GM12891 (cell line): Measurements from ENCODE around the gene HK1.

Experiments
- POLR2A ChIP-seq: IDR thresholded peaks from 2 replicates; pipeline ENCODE4 v1.6.1; 2011; ENCODE audit warnings: low read depth, low read length, control low read depth
- POLR2AphosphoS5 ChIP-seq: IDR thresholded peaks from 2 replicates; pipeline ENCODE4 v1.6.1; 2011; ENCODE audit warnings: low read depth, low read length, control low read depth
- POU2F2 ChIP-seq: IDR thresholded peaks from 2 replicates; pipeline ENCODE4 v1.6.1; 2011; ENCODE audit warnings: low read depth, mild to moderate bottlenecking, control low read depth, low read length, moderate library complexity
- TAF1 ChIP-seq: IDR thresholded peaks from 2 replicates; pipeline ENCODE4 v1.6.1; 2011; ENCODE audit warnings: low read depth, low read length, control low read depth

- TF ChIP-seq POLR2A (no peak), POLR2AphosphoS5 (no peak), TAF1 (no peak), POU2F2 (no peak)
These were observed 123.1 kb downstream of the HK1 start for GRCh38 chr10:69401416-69401815.
